K562 (cell line): Measurements from ENCODE around the gene HOXC5. TPM values are rescaled to one million over a fixed set of nuclear protein-coding genes. Genes with fewer than 3 reads are reported as not detected.

Source experiments
- ATAC-seq: fragments of 200-7000 bp; cut with Tn5 transposase; 3 replicates; pipeline ENCODE4 v1.9.1; 2020; ENCODE audit warnings: moderate library complexity
- BruUV-seq: library from RNA; stranded (reverse); fragments of 400-500 nt; replicated peaks from 2 replicates; lab custom pipeline; 2021; lab: Mats Ljungman, UMichigan
- CTCF ChIA-PET: fragments of 300-600 bp; formaldehyde crosslinking; extraction: SDS; loops from one replicate; lab custom pipeline; 2021; ENCODE audit warnings: low intra/inter-chr PET ratio; lab: Yijun Ruan, JAX
- POLR2A ChIA-PET: fragments of 300-600, 350-650 bp; sonication (Branson Sonifier 250); formaldehyde crosslinking; extraction: SDS; loops from one replicate; lab custom pipeline; 2021; ENCODE audit warnings: antibody characterized with exemption, inconsistent platforms; lab: Yijun Ruan, JAX
- DNase-seq, 4 experiments: peaks; one replicate each; pipeline versions ENCODE4 v3.0.0 to v3.0.0-alpha.2; 2011 to 2018; ENCODE audit warnings: low spot score in 3 of 4, mixed read lengths in 3 of 4; ENCODE audit errors: extremely low read depth in 1 of 4
- FAIRE-seq: peaks from 2 replicates; lab custom pipeline; 2011; peaks lifted over from hg19 to GRCh38; lab: Jason Lieb, UNC
- H2AFZ ChIP-seq: 2 replicates; pipeline ENCODE4 v1.6.0; 2011; ENCODE audit warnings: low read depth, low read length, control low read depth, inconsistent platforms
- H3K27ac ChIP-seq: fragments of 200-600 bp; 3 replicates; pipeline ENCODE4 v1.8.0; 2011; ENCODE audit warnings: low read depth, mild to moderate bottlenecking, control low read depth, inconsistent platforms, low read length, moderate library complexity, mixed read lengths; ENCODE audit errors: extremely low read depth
- H3K27me3 ChIP-seq, 2 experiments: fragments of 300-600 bp in 1 of 2; 2 replicates in 1 of 2; 3 replicates in 1 of 2; pipeline versions ENCODE4 v1.6.0 to v1.8.0; 2011; ENCODE audit warnings: inconsistent platforms in 2 of 2, low read length in 2 of 2, mild to moderate bottlenecking in 1 of 2, mixed read lengths in 1 of 2, moderate library complexity in 1 of 2; ENCODE audit not compliant: control insufficient read depth in 2 of 2, insufficient read depth in 2 of 2
- H3K36me3 ChIP-seq: fragments of 300-600 bp; 3 replicates; pipeline ENCODE4 v1.8.0; 2011; ENCODE audit warnings: mild to moderate bottlenecking, low read length, inconsistent platforms; ENCODE audit not compliant: control insufficient read depth, insufficient read depth
- H3K4me1 ChIP-seq, 2 experiments: fragments of 200-600 bp in 1 of 2; replicated peaks in 1 of 2; 2 replicates in 1 of 2; 3 replicates in 1 of 2; pipeline versions ENCODE4 v1.5.1 to v1.8.0; 2011; ENCODE audit warnings: inconsistent platforms in 2 of 2, low read length in 2 of 2, mild to moderate bottlenecking in 1 of 2, mixed read lengths in 1 of 2, moderate library complexity in 1 of 2; ENCODE audit not compliant: control insufficient read depth in 2 of 2, insufficient read depth in 2 of 2
- H3K4me2 ChIP-seq: 2 replicates; pipeline ENCODE4 v1.6.1; 2011; ENCODE audit warnings: low read length, control low read depth, inconsistent platforms, mixed read lengths; ENCODE audit not compliant: insufficient read depth
- H3K4me3 ChIP-seq: fragments of 200-600 bp; sonication (generic), shearing (Covaris generic); 2 replicates; pipeline ENCODE4 v1.5.1; 2016; ENCODE audit warnings: control low read depth, inconsistent platforms
- H3K79me2 ChIP-seq: fragments of 200-600 bp; 3 replicates; pipeline ENCODE4 v1.8.0; 2011; ENCODE audit warnings: low read length, inconsistent platforms; ENCODE audit not compliant: control insufficient read depth, insufficient read depth
- H3K9ac ChIP-seq, 2 experiments: 2 replicates each; pipeline versions ENCODE4 v1.6.0 to v1.6.1; 2011; ENCODE audit warnings: low read depth in 2 of 2, low read length in 2 of 2, control low read depth in 1 of 2, inconsistent platforms in 1 of 2, mild to moderate bottlenecking in 1 of 2, mixed read lengths in 1 of 2; ENCODE audit not compliant: insufficient read depth in 1 of 2
- H3K9me1 ChIP-seq: one replicate; pipeline ENCODE4 v1.6.0; 2011; ENCODE audit warnings: inconsistent platforms, mild to moderate bottlenecking, low read length, moderate library complexity; ENCODE audit not compliant: control insufficient read depth, insufficient read depth
- H3K9me3 ChIP-seq: replicated peaks from 2 replicates; pipeline ENCODE4 v1.5.1; 2011; ENCODE audit warnings: low read depth, low read length, inconsistent platforms; ENCODE audit not compliant: control insufficient read depth, insufficient read depth
- H4K20me1 ChIP-seq: replicated peaks from 2 replicates; pipeline ENCODE4 v1.6.1; 2011; ENCODE audit warnings: low read length, inconsistent platforms, mixed read lengths; ENCODE audit not compliant: control insufficient read depth, insufficient read depth
- CCAR2 ChIP-seq: fragments of 200-400 bp; formaldehyde crosslinking; IDR thresholded peaks from 2 replicates; pipeline ENCODE4 v1.6.1; 2017; ENCODE audit warnings: mild to moderate bottlenecking, low read depth, low read length
- L3MBTL2 ChIP-seq: fragments of 450-650 bp; IDR thresholded peaks from 2 replicates; pipeline ENCODE4 v1.6.1; 2016; ENCODE audit warnings: mild to moderate bottlenecking, moderate library complexity
- MECOM ChIP-seq: fragments of 250-450 bp; sonication (Bioruptor Pico); IDR thresholded peaks from 2 replicates; pipeline ENCODE4 v1.8.0; 2022; ENCODE audit warnings: inconsistent platforms
- MTF1 ChIP-seq: fragments of 250-450 bp; sonication (Bioruptor Pico); IDR thresholded peaks from 2 replicates; pipeline ENCODE4 v1.9.0; 2021; ENCODE audit warnings: moderate library complexity, mild to moderate bottlenecking, inconsistent platforms, borderline replicate concordance
- PHF8 ChIP-seq: fragments of 200-600 bp; sonication (generic); IDR thresholded peaks from 2 replicates; pipeline ENCODE4 v1.6.1; 2012; ENCODE audit warnings: mixed run types, mild to moderate bottlenecking, inconsistent platforms, low read length, moderate library complexity, borderline replicate concordance
- RAD51 ChIP-seq: fragments of 450-650 bp; IDR thresholded peaks from 2 replicates; pipeline ENCODE4 v1.7.1; 2016; ENCODE audit warnings: low read depth, mild to moderate bottlenecking, borderline replicate concordance
- TRIM28 ChIP-seq: fragments of 450-650 bp; IDR thresholded peaks from 2 replicates; pipeline ENCODE4 v1.6.1; 2017
- ZNF124 ChIP-seq: sonication (generic); formaldehyde crosslinking; IDR thresholded peaks from 2 replicates; pipeline ENCODE4 v1.8.1; 2022; ENCODE audit warnings: missing genetic modification reagents
- ZNF717 ChIP-seq: fragments of 250-450 bp; sonication (Bioruptor Pico); IDR thresholded peaks from 2 replicates; pipeline ENCODE4 v1.5.0; 2021
- WGBS: fragments of 100-300 bp; shearing (Covaris generic); methylation state at CpG from one replicate; pipeline ENCODE4 v1.1.6; 2016; ENCODE audit warnings: low coverage, mixed read lengths; ENCODE audit not compliant: insufficient coverage; ENCODE audit errors: missing lambda C conversion rate; 5-methylcytosine and 5-hydroxymethylcytosine counted together
- in situ Hi-C: fragments of 300-500 bp; cut with MboI; formaldehyde crosslinking; loops from 4 replicates; pipeline ENCODE4 v1.15.0; 2018; ENCODE audit warnings: inconsistent platforms, mixed read lengths
- intact Hi-C: fragments of 100-400 bp; cut with micrococcal nuclease; formaldehyde crosslinking; loops from 2 replicates; pipeline ENCODE4 v1.14.2; 2022
- polyA plus RNA-seq, 8 experiments: library from polyadenylated mRNA; depleted of rRNA in 4 of 8; stranded (reverse) in 5 of 8; unstranded in 3 of 8; fragments of >200 nt; fragmentation: Nextera tagmentation in 2 of 8; fragmentation: Illumina TruSeq in 1 of 8; extraction: Ambion mirVana in 2 of 8; extraction: Trizol in 1 of 8; gene quantifications; 2 replicates each; pipeline versions ENCODE4 v1.2.1 to v1.2.3, GENCODE V29; 2011 to 2014; ENCODE audit warnings: inconsistent platforms in 1 of 8, missing spikeins in 1 of 8
- total RNA-seq, 7 experiments: library from RNA; depleted of rRNA in 6 of 7; stranded (reverse); fragments of >200 nt in 6 of 7; fragmentation: Illumina TruSeq in 2 of 7; extraction: Trizol in 2 of 7; gene quantifications; 2 replicates each; pipeline versions ENCODE4 v1.2.1 to v1.2.3, GENCODE V29; 2011 to 2021; ENCODE audit warnings: low replicate concordance in 1 of 7
- TF ChIP-seq, protein P1 (sequence below): fragments of 200-800 bp; sonication (Bioruptor generic); IDR thresholded peaks from 2 replicates; pipeline ENCODE4 v1.6.1; 2016; ENCODE audit warnings: missing genetic modification characterization, missing compliant biosample characterization
- TF ChIP-seq, protein P2 (sequence below): fragments of 450-650 bp; IDR thresholded peaks from 2 replicates; pipeline ENCODE4 v1.6.1; 2014; ENCODE audit warnings: low read depth, mild to moderate bottlenecking, moderate library complexity, borderline replicate concordance

HOXC5 gene
- total and polyA plus RNA-seq, 9 of the 15 experiments (the other 6 are each of a cell fraction or from before 2014, with no cell fraction given): 0.10 to 0.44 (median 0.18) TPM; not detected in 4

DNA sequence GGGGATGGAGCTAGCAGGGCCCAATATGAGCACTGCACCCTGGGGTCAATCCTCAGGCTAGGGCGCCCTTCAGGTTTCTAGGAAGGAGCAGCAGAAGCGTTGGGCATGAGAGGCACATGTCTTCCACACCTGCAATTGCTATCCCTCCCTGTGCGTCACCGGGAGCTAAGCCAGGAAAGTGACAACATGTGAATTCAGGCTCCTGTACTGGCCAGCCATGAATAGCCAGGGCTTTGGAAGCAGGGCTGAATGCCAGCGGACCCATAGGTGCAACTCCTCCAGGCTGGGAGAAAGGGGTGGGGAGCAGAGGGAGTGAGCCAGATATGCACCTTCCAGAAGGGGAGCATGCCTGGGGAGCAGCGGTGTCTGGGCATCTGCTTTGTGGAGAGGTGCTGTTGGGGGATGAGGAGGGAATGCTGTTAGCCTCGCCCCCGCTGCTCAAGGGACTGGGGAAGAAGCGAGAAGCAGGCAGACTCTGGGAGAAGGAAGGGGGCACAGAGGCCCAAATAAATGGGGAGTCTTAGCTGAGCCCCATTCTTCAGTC is 6.1 kb downstream of the HOXC5 start:
- TF ChIP-seq ZNF717 (CRISPR knock-in tag) (no peak), ZNF124 (CRISPR knock-in tag) (no peak), CCAR2 (no peak), RAD51 (no peak), L3MBTL2 (no peak), MTF1 (CRISPR knock-in tag) (no peak), TRIM28 (no peak), MECOM (no peak), PHF8 (no peak)
- TF ChIP-seq, protein P1, sequence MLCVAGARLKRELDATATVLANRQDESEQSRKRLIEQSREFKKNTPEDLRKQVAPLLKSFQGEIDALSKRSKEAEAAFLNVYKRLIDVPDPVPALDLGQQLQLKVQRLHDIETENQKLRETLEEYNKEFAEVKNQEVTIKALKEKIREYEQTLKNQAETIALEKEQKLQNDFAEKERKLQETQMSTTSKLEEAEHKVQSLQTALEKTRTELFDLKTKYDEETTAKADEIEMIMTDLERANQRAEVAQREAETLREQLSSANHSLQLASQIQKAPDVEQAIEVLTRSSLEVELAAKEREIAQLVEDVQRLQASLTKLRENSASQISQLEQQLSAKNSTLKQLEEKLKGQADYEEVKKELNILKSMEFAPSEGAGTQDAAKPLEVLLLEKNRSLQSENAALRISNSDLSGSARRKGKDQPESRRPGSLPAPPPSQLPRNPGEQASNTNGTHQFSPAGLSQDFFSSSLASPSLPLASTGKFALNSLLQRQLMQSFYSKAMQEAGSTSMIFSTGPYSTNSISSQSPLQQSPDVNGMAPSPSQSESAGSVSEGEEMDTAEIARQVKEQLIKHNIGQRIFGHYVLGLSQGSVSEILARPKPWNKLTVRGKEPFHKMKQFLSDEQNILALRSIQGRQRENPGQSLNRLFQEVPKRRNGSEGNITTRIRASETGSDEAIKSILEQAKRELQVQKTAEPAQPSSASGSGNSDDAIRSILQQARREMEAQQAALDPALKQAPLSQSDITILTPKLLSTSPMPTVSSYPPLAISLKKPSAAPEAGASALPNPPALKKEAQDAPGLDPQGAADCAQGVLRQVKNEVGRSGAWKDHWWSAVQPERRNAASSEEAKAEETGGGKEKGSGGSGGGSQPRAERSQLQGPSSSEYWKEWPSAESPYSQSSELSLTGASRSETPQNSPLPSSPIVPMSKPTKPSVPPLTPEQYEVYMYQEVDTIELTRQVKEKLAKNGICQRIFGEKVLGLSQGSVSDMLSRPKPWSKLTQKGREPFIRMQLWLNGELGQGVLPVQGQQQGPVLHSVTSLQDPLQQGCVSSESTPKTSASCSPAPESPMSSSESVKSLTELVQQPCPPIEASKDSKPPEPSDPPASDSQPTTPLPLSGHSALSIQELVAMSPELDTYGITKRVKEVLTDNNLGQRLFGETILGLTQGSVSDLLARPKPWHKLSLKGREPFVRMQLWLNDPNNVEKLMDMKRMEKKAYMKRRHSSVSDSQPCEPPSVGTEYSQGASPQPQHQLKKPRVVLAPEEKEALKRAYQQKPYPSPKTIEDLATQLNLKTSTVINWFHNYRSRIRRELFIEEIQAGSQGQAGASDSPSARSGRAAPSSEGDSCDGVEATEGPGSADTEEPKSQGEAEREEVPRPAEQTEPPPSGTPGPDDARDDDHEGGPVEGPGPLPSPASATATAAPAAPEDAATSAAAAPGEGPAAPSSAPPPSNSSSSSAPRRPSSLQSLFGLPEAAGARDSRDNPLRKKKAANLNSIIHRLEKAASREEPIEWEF (CRISPR knock-in tag): no peak
- TF ChIP-seq, protein P2, sequence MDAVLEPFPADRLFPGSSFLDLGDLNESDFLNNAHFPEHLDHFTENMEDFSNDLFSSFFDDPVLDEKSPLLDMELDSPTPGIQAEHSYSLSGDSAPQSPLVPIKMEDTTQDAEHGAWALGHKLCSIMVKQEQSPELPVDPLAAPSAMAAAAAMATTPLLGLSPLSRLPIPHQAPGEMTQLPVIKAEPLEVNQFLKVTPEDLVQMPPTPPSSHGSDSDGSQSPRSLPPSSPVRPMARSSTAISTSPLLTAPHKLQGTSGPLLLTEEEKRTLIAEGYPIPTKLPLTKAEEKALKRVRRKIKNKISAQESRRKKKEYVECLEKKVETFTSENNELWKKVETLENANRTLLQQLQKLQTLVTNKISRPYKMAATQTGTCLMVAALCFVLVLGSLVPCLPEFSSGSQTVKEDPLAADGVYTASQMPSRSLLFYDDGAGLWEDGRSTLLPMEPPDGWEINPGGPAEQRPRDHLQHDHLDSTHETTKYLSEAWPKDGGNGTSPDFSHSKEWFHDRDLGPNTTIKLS: no peak
- TF ChIP-seq, all 486 proteins: peak for 0
- no peak overlapping the region for H2AFZ ChIP-seq
- POLR2A ChIA-PET: interaction anchor here (0.8 to 1.1 kb wide), 3 partner anchors 10 to 152 kb away, joined by 3 read pairs; no protein-coding TSS in a partner anchor
- H3K9me3 ChIP-seq: no peaks in the 10 kb centered on the region
- no peaks in the 10 kb centered on the region for H4K20me1 ChIP-seq
- H3K36me3 ChIP-seq: no peaks in the 10 kb centered on the region
- H3K9me1 ChIP-seq: no peaks in the 10 kb centered on the region
- H3K27ac ChIP-seq: no peak overlapping the region
- 43% methylated on average over 8 of the region's 9 CpGs for WGBS
- H3K27me3 ChIP-seq: peaks cover 9 to 13% of the 10 kb centered on the region in 2 experiments; a peak in 2 of 5 replicates
- no peak for FAIRE-seq
- BruUV-seq: no TSS peak
- ATAC-seq: no peak
- intact Hi-C loops (no loop called here), in situ Hi-C loops (loop anchor here (5.0 kb wide), 1 partner anchor 93 kb away; no protein-coding TSS in a partner anchor)
- no peak for DNase-seq
- H3K79me2 ChIP-seq: no peaks in the 10 kb centered on the region
- H3K9ac ChIP-seq: no peak overlapping the region
- no peak overlapping the region for H3K4me2 ChIP-seq
- peaks cover 0 to 8% of the 10 kb centered on the region in 2 experiments; a peak in 3 of 5 replicates for H3K4me1 ChIP-seq
- no peak overlapping the region for H3K4me3 ChIP-seq
- CTCF ChIA-PET: no interaction called here
